ENCODE results near the gene LAG3. TPM values are rescaled to one million over a fixed set of nuclear protein-coding genes. Genes with fewer than 3 reads are reported as not detected.
A peak's percentile ranks its signal among the peaks of the same experiment; 100 is the strongest.
"Not testable (repeated sequence)": the region's sequence is repeated elsewhere in the genome, so short reads cannot be mapped to it uniquely, and the experiment has no call there.

The LAG3 gene
- total RNA-seq, 4 donors from 2014 or later: not detected

DNA sequence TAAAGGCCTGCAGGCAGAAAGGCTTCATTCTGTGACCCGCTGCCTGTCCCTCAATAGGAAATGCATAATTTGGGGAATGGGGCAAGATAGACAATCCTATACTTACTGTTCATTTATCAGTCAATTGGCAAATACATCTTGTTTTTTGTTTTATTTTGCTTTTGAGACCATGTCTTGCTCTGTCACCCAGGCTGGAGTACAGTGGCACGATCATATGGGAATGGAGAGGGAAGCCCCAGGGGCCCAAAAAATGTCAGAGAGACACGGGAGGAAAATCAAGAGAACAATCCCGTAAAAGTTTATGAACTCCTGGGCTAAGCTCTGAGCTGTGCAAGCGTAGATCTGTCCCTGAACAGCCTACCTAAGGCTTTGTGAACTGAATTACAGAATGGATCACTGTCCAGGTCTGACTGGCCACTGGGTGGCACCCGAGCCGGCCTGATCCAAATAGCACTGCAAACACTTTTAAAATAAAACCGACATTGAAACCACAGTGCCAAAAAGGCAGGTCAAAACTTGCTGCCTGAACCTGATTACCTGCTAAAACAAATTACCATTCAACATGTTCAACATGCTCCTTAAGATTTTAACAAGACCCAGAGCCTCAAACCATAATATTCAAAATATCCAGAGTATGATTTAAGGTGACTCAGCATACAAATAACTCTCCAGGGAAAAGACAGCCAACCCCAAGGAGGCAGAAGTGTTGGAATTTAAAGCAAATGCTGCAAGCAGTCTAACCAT lies 36.7 kb upstream of the LAG3 start:
- H3K27me3 ChIP-seq: no peaks in the 10 kb centered on the region
- H3K27ac ChIP-seq: peak overlapping the region; percentile 66 to 76 (median 72)
- intact Hi-C loops (cut with DNase I; ENCODE audit: low total_unique reads) (loop anchor here (1.0 to 5.0 kb wide), 3 partner anchors 18 to 92 kb away; partner anchors contain the start of genes MLF2 and P3H3), in situ Hi-C loops (cut with MboI; ENCODE audit: low sequenced_read_pairs in 4 of 4) (loop anchor here in 1 of 4 donors (5.0 to 10.0 kb wide), 2 partner anchors 47 to 109 kb away; partner anchors contain the start of gene GNB3)
- TF ChIP-seq, protein P1, sequence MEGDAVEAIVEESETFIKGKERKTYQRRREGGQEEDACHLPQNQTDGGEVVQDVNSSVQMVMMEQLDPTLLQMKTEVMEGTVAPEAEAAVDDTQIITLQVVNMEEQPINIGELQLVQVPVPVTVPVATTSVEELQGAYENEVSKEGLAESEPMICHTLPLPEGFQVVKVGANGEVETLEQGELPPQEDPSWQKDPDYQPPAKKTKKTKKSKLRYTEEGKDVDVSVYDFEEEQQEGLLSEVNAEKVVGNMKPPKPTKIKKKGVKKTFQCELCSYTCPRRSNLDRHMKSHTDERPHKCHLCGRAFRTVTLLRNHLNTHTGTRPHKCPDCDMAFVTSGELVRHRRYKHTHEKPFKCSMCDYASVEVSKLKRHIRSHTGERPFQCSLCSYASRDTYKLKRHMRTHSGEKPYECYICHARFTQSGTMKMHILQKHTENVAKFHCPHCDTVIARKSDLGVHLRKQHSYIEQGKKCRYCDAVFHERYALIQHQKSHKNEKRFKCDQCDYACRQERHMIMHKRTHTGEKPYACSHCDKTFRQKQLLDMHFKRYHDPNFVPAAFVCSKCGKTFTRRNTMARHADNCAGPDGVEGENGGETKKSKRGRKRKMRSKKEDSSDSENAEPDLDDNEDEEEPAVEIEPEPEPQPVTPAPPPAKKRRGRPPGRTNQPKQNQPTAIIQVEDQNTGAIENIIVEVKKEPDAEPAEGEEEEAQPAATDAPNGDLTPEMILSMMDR (IDR thresholded peaks at IDR 0.05 in 4 of 5, conservative IDR thresholded peaks at IDR 0.05 in 1 of 5): peak; percentile 59 to 78 (median 70)
- TF ChIP-seq POLR2A (IDR thresholded peaks at IDR 0.05): no peak
- no peak overlapping the region for H3K4me3 ChIP-seq
- H3K9me3 ChIP-seq: no peaks in the 10 kb centered on the region
- peak; percentile 94 to 95 for ATAC-seq
- H3K36me3 ChIP-seq: peaks cover 0 to 19% of the 10 kb centered on the region in 2 donors
- H3K4me1 ChIP-seq: peaks cover 0 to 9% of the 10 kb centered on the region in 2 donors
- DNase-seq: peak; percentile 43 to 72

DNA sequence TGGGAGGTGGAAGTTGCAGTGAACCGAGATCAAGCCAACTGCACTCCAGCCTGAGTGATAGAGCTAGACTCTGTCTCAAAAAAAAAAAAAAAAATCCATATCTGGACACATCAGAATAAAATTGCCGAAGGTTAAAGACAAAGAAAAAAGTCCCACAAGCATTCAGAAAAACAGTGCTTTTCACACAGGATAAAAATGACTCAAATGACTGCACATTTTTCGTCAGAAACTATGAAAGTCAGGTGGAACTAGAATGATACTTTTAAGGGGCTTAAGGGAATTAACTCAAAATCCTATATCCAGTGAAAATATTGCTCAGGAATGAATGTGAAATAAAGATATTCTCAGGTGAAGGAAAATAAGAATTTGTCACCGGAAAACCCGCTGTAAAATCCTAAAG lies 35.6 kb upstream of the LAG3 start:
- H3K27me3 ChIP-seq: no peaks in the 10 kb centered on the region
- H3K36me3 ChIP-seq: peaks cover 0 to 8% of the 10 kb centered on the region in 2 donors
- in situ Hi-C loops (cut with MboI; ENCODE audit: low sequenced_read_pairs in 4 of 4): loop anchor here in 1 of 4 donors (5.0 to 10.0 kb wide), 2 partner anchors 46 to 108 kb away; partner anchors contain the start of gene GNB3
- H3K4me1 ChIP-seq: peaks cover 0 to 9% of the 10 kb centered on the region in 2 donors
- H3K9me3 ChIP-seq: no peaks in the 10 kb centered on the region
- no peak overlapping the region for H3K4me3 ChIP-seq
- intact Hi-C loops (cut with DNase I; ENCODE audit: low total_unique reads): loop anchor here (5.0 kb wide), 1 partner anchor 91 kb away; the partner anchor contains the start of gene P3H3
- ATAC-seq: no peak
- TF ChIP-seq, protein P1 (IDR thresholded peaks at IDR 0.05 in 4 of 5, conservative IDR thresholded peaks at IDR 0.05 in 1 of 5): no peak
- no peak for TF ChIP-seq POLR2A (IDR thresholded peaks at IDR 0.05)
- no peak for DNase-seq
- H3K27ac ChIP-seq: no peak overlapping the region

DNA sequence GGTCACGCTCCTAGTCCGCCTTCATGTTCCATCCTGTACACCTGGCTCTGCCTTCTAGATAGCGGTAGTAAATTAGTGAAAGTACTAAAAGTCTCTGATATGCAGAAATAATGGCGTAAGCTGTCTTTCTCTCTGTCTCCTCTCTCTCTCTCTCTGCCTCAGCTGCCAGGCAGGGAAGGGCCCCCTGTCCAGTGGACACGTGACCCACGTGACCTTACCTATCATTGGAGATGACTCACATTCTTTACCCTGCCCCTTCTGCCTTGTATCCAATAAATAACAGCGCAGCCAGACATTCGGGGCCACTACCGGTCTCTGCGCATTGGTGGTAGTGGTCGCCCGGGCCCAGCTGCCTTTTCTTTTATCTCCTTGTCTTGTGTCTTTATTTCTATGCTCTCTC lies 30.2 kb upstream of the LAG3 start:
- ATAC-seq; H3K27me3 ChIP-seq; H3K36me3 ChIP-seq; intact Hi-C loops (cut with DNase I; ENCODE audit: low total_unique reads); H3K27ac ChIP-seq; H3K4me3 ChIP-seq; DNase-seq; H3K9me3 ChIP-seq; H3K4me1 ChIP-seq: not testable (repeated sequence)
- in situ Hi-C loops (cut with MboI; ENCODE audit: low sequenced_read_pairs in 4 of 4): loop anchor here in 1 of 4 donors (5.0 kb wide), 1 partner anchor 40 kb away; no protein-coding TSS in a partner anchor

DNA sequence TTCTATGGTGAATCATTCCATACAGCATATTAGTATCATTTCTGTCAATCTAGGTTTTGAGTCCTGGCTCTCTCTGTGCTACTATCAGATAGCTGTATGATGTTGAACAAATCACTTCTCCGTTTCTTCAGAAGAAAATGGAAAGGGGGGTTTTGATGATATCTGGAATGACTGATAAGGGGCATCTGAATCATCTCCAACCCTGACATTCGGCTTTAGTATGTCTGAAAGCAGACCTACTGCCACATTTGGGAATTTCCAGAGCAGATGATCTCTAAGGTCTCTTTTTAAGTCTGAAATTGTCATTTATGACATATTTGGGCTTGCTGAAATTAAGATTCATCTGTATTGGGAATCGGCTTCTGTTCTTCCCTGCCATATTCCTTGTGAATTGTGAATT lies 29.5 kb upstream of the LAG3 start:
- peaks cover 0 to 14% of the 10 kb centered on the region in 2 donors for H3K36me3 ChIP-seq
- H3K9me3 ChIP-seq: no peaks in the 10 kb centered on the region
- intact Hi-C loops (cut with DNase I; ENCODE audit: low total_unique reads): no loop called here
- ATAC-seq (no peak), DNase-seq (no peak)
- no peaks in the 10 kb centered on the region for H3K27me3 ChIP-seq
- peaks cover 0 to 4% of the 10 kb centered on the region in 2 donors for H3K4me1 ChIP-seq
- H3K27ac ChIP-seq: no peak overlapping the region
- TF ChIP-seq, protein P1 (IDR thresholded peaks at IDR 0.05 in 4 of 5, conservative IDR thresholded peaks at IDR 0.05 in 1 of 5): no peak
- no peak for TF ChIP-seq POLR2A (IDR thresholded peaks at IDR 0.05)
- in situ Hi-C loops (cut with MboI; ENCODE audit: low sequenced_read_pairs in 4 of 4): loop anchor here in 1 of 4 donors (5.0 kb wide), 1 partner anchor 39 kb away; no protein-coding TSS in a partner anchor
- H3K4me3 ChIP-seq: no peak overlapping the region

DNA sequence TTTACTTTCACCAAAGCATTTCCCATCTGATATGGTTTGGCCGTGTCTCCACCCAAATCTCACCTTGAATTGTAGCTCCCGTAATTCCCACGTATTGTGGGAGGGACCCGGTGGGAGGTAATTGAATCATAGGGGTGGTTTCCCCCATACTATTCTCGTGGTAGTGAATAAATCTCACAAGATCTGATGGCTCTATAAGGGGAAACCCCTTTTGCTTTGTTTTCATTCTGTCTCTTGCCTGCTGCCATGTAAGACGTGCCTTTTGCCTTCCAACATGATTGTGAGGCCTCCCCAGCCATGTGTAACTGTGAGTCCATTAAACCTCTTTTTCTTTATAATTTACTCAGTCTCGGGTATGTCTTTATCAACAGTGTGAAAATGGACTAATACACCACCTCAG lies 29.0 kb upstream of the LAG3 start:
- H3K9me3 ChIP-seq; DNase-seq; intact Hi-C loops (cut with DNase I; ENCODE audit: low total_unique reads); H3K4me1 ChIP-seq; H3K4me3 ChIP-seq; ATAC-seq; H3K27ac ChIP-seq; H3K27me3 ChIP-seq: not testable (repeated sequence)
- H3K36me3 ChIP-seq: peaks cover 0 to 18% of the 10 kb centered on the region in 2 donors
- in situ Hi-C loops (cut with MboI; ENCODE audit: low sequenced_read_pairs in 4 of 4): loop anchor here in 1 of 4 donors (5.0 kb wide), 1 partner anchor 39 kb away; no protein-coding TSS in a partner anchor
